Measurements from ENCODE around the gene NGLY1.
A peak's percentile ranks its signal among the peaks of the same experiment; 100 is the strongest.

The NGLY1 gene

GRCh38 chr3:25783661-25784512 lies 644 bp upstream of the NGLY1 start:
- DNase-seq, result peak; percentile 37

- DNase-seq, result no peak
These were observed 656 bp downstream of the NGLY1 start for GRCh38 chr3:25782636-25782937.

DNA sequence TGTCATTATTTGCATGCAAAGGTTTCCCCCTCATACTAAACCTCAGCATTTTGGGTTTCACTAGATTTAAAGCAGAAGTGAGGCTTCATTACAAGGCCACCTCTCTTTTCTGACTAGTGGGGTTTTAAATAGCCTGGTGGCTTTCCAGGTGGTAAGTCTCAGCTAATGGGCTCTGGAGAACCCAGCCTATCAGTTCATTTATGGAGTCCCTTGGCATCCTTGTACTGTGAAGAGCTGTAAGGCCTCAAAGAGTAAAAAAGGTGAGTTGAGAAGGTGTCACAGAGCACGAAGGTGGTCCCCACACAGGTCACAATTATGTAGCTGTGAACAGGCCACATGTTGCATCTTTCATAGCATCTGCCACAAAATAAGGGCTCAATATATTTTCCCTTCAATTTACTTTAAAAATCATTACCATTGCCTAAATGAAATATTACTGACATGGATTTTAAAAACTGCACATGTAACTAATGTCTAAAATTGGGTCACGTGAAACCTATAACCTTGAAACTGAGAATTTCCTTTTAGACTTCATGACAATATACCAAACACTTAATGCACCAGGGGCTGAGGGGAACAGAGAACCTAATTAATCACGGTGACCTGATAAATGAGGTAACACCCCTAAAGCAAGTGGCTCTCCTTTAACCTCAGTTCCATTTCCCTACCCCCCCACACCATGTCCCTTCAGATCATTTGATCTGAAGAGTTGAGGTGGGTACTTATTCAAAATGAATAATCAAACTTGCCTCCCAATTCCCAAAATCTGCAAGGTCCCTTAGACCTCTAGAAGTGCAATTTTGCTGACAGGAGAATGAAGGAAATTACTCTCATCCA lies 1.3 kb downstream of the NGLY1 start:
- no peak for DNase-seq

DNA sequence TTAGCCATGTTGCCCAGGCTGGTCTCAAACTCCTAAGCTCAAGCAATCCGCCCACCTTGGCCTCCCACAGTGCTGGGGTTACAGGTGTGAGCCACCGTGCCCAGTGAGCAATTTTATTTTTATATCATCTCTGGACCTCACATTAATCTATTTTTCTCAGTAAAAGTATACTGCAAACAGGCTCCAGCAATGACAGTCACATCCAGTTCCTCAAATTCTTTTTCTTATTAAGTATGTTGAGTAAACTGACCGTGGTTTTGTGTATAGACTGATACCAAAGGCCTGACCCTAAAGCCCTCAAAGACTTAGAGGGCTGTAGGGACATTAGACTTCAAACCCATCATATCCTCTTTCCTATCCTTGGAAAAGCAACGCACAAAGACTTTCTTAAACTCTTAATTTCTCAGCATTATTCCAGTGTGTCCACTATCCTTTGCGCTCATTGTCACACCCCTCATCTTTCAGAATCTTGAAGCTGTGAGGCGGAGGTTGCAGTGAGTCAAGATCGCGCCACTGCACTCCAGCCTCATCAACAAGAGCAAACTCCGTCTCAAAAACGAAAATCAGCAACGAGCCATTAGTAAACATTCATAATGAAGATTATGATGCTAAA lies 2.0 kb downstream of the NGLY1 start:
- DNase-seq, result no peak

GRCh38 chr3:25780618-25781017 lies 2.6 kb downstream of the NGLY1 start:
- no peak for DNase-seq

- DNase-seq, result no peak
These were observed 7.3 kb downstream of the NGLY1 start for GRCh38 chr3:25775936-25776335.

DNA sequence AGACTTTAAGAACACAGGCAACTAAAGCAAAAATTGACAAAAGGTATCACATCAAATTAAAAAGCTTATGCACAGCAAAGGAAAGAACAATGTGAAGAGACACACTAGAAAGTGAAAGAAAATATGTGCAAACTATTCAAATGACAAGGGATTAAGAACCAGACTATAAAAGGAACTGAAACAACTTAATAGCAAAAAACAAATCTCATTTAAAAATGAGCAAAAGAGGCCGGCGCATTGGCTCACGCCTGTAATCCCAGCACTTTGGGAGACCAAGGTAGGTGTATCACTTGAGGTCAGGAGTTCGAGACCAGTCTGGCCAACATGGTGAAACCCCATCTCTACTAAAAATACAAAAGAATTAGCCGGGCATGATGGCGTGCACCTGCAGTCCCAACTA lies 14.4 kb downstream of the NGLY1 start:
- no peak for DNase-seq

DNA sequence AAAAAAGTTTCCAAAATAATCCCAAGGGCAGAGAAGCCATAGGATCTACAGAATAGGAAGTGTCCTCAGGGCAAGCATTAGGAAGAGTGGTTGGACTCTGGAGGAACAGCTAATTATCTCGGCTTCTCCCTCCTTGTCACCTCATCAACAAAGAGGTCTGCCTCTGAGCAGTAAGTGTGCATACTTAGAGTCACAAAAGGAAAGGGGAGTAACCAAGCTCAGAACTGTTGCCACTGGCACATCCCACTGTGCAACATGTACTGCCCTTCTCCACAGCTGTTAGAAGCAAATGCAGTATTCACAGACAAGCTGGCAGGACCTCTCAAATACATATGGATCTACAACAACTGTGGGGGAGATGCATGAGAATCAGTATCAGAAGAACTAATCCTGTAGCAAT lies 31.5 kb downstream of the NGLY1 start:
- no peak for DNase-seq

DNA sequence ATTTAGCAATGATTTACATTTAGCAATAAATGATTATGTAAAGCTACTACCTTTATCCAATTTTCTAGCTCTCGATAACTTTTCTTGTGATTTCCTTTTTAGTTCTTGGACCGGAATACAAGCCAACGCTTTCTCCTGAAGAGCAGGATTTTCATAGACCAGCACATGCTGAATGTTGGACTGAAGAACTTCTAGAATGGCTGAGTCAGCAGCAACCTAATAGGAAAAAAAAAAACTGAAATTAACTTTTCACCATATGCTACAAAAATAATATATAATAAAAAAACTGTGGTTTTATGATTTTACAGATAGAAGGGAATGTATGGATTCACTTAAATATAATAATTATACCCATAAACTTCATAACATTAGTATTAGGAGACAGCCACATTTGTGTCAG lies 32.2 kb downstream of the NGLY1 start:
- DNase-seq, result no peak

DNA sequence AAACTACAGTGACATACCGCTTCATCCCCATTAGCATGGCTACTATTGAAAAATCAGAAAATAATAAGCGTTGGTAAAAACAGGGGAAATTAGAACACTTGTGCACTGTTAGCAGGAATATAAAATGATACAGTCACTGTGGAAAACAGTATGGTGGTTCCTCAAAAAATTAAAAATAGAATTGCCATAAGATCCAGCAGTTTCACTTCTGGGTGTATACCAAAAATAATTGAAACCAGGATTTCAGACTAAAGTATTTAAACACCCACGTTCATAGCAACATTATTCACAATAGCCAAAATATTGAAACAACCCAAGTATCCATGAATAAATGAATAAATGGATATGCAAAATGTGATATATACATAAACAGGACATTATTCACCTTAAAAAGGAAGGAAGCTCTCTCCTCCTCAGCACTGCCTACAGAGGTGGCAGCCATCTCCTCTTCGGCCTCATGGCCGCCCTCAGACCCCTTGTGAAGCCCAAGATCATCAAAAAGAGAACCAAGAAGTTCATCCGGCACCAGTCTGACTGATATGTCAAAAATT lies 34.1 kb downstream of the NGLY1 start:
- no peak for DNase-seq

DNA sequence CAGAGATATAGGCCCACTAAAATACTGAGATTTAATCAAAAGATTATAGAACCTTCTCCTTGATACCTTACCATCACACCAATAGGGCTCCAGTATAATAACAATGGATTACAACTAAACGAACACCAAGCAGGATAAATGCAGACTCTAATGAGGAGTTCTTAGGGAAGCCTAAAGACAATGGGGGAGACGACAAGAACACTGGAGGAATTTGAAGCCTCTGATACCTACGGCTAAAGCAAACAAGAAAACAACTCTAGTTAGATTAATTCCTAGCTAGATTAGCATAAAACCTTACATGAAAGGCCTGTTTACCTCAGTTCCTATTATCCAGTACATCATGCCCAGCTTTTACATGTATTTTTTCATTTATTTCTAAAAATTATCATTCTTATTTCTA lies 35.1 kb downstream of the NGLY1 start:
- no peak for DNase-seq

- DNase-seq, result no peak
These were observed 36.2 kb downstream of the NGLY1 start for GRCh38 chr3:25747033-25747432.

DNA sequence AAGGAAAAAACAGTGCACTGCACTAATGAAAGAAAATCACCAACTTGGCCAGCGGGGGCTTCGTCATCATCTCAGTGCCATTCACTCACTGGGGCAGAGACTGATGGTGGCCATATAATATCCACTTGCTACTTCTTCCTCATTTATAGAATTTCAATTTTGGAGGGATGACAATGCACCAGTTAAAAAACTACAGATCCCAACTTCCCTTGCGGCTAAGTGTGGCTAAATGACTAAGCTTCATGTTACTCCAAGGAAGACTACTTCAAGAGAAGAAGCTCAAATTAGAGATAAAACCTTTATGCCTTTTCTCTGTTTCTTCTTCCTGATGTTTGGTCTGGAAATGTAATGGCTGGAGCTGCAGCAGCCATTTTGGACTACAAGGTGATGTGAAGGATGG lies 38.8 kb downstream of the NGLY1 start:
- DNase-seq, result no peak

DNA sequence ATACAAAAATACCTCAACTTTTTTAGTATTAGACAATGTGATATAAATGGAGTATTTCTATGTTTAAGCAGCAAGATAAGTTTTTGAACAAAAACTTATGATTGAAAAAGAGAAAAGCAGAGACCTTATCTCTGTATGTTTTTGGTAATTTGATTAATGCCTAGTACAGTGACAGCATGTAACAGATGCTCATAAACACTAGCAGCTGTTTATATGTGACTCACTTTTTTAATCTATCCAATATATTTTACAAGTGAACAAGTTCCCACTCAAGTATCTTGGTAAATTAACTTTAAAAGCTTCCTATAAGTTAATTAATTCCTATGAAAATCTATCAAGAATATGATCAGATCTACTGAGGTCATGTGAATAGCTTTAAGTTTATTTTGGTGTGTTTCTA lies 55.1 kb downstream of the NGLY1 start:
- DNase-seq, result no peak

DNA sequence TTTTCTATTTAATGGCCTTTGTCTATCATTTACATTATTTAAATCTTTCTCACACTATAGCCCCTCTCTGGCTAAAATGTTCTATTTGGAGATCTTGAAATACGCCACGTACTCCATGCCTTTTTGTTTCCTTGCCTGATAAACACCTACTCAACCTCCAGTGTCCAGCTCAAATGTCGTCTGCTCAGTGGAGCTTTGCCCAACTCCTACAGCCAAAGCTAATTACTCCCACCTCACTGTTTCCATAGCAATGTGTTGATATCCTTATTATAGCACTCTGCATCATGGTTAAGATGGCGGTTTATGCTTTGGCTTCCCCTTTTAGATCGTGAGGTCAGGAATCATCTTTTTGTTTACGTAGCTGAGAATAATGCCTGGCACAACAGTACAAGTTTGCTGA lies 55.9 kb downstream of the NGLY1 start:
- DNase-seq, result no peak

DNA sequence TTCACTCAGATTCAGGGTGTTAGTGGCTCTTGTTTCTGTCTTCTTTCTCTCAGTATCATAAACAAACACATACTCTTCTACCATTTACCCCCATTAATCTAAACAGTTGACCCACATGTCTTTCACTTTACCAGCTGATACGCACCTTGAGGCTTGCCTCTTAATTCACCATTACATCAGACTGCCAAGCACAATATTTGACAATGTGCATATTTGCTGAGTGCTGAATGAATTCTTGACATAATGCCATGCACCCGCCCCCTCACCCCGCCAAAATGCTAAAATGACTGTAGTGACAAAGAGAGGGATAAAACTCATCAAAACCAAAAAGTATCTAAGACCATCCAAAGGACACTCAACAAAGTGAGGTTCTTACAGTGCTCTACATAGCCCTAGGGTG lies 57.4 kb downstream of the NGLY1 start:
- DNase-seq, result no peak

DNA sequence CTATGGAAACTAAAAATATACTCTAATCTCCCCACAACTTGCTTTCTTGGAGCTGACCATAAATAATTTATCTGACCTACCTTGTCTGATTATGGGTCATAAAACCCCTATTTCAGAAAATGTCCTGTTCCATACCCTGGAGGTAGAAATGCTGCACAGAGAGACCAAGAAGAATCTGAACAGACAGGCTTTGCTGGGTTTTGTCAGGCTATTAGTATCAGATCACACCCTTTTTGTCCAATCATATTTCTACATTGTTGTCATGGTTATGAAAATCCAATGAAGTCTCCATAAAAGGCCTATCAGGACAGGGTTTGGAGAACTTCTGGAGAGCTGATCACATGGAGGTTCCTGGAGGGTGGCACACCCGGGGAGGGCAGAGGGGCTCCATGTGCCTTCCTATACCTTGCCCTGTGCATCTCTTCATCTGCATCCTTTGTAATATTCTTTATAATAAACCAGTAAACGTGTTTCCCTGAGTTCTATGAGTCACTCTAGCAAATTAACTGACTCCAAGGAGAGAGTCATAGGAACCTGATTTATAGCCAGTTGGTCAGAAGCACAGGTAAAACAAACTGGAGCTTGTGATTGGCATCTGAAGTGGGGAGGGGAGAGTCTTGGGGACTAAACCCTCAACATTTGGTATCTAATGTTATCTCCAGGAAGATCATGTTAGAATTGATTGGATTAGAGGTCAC lies 58.1 kb downstream of the NGLY1 start:
- DNase-seq, result no peak

DNA sequence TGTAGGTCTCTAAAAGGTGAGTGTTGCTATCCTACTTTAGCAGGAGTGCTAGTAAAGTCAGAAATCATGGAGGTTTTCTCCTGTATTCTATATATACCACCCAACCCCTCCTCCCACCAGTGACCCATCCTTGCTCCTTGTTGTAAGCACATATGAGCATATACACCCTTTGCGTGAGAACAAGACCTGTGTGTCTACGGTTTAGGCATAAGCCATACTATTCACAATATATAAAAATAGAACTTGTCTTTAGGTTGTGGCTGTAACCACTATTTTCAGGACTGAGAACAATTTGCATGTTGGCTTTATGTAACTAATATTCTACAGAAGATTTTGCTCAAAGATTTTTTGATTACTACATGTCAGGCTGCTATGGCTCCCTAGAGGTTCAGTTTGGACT lies 59.4 kb downstream of the NGLY1 start:
- no peak for DNase-seq

DNA sequence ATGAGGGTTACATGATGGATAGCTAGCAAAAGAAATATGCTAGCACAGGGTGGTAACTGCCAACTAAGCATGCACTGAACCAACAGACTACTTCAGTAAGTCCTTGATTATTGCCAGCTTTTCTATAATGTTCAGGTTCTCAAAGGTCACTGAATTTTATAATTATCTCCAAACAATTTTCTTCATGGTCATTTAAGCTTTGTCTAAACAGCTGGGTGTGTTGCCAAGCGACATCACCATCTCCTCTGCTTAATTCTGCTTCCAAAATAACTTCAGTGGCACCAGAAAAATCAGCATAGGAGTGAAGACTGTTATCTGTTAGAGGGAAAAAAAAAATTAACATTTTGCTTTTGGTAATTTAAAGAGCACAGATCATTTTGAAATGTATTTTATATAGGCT lies 63.9 kb downstream of the NGLY1 start:
- no peak for DNase-seq

DNA sequence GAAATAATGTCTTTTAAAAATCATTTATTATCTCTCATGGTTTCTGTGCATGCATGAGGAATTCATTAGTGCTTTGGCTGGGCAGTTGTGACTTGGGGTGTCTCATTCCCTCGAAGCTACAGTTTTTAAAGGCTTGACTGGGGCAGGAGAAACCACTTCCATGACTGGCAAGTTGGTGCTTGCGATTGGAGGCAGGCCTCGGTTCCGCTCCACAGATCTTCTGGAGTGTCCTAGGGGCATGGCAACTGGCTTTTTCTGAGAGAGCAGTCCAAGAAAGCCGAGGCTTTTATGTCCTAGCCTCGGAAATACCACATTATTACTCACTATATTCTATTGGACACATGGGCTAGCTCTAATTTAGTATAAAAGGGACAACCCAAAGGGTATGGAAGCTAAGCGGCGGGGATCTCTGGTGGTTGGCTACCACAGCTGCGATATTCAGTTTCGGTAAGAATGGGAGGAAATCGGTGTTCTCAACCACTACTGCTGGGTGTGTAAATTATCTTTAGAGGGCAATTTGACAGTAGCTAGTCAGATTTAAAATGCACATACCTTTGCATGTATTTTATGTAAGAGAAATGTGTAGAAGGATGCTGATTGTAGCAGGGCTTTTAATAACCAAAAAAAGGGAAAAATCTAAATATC lies 69.8 kb downstream of the NGLY1 start:
- DNase-seq, result no peak

GRCh38 chr3:25711090-25711489 lies 72.2 kb downstream of the NGLY1 start:
- no peak for DNase-seq

DNA sequence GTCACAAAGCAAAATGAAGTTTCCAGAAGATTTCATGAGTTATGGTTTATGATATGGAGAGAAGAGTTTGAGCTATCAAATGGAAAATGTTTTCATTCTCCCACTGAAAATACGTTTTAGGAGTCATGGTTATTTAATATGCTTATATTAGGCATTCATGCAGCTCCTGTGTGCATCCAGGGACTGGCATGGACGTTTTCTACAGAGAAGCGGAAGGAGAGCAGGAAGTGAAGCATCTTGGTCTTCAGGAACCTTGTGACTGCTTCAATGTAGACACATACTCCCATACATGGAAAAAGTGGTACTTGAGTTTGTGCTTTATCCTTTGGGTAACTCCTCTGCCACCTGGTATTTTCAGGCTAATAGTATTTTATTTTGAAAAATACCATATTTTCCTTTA lies 75.2 kb downstream of the NGLY1 start:
- DNase-seq, result no peak
